ENCODE results near the gene PFKP.

- no peak for TF ChIP-seq POLR2A (IDR thresholded peaks at IDR 0.05; ENCODE audit: low read length)
- no peak for TF ChIP-seq GATA1 (IDR thresholded peaks at IDR 0.05; ENCODE audit: low read depth, low read length)
These were observed 28.8 kb downstream of the PFKP start for GRCh38 chr10:3096149-3096548.
